Thyroid gland (tissue), 4 donors: ENCODE data around the gene ZXDC.

Experiments used
- POLR2A ChIP-seq, 2 donors: fragments of 450-650 bp; IDR thresholded peaks; one replicate each; pipeline ENCODE4 v1.6.1; 2017; ENCODE audit warnings: antibody characterized with exemption in 2 of 2, mild to moderate bottlenecking in 2 of 2, moderate library complexity in 1 of 2
- TF ChIP-seq, protein P1 (sequence below), 6 experiments: fragments of 200-600 bp in 3 of 6; fragments of 450-650 bp in 3 of 6; sonication (generic) in 3 of 6; IDR thresholded peaks; one replicate each; pipeline ENCODE4 v1.5.1; 2016 to 2019; ENCODE audit warnings: antibody characterized with exemption in 6 of 6, mild to moderate bottlenecking in 2 of 6, inconsistent platforms in 1 of 6, moderate library complexity in 1 of 6

GRCh38 chr3:126487151-126487771, 11.6 kb upstream of the ZXDC start:
- TF ChIP-seq, protein P1, sequence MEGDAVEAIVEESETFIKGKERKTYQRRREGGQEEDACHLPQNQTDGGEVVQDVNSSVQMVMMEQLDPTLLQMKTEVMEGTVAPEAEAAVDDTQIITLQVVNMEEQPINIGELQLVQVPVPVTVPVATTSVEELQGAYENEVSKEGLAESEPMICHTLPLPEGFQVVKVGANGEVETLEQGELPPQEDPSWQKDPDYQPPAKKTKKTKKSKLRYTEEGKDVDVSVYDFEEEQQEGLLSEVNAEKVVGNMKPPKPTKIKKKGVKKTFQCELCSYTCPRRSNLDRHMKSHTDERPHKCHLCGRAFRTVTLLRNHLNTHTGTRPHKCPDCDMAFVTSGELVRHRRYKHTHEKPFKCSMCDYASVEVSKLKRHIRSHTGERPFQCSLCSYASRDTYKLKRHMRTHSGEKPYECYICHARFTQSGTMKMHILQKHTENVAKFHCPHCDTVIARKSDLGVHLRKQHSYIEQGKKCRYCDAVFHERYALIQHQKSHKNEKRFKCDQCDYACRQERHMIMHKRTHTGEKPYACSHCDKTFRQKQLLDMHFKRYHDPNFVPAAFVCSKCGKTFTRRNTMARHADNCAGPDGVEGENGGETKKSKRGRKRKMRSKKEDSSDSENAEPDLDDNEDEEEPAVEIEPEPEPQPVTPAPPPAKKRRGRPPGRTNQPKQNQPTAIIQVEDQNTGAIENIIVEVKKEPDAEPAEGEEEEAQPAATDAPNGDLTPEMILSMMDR (IDR thresholded peaks at IDR 0.05) = no peak
- TF ChIP-seq POLR2A (IDR thresholded peaks at IDR 0.05) = no peak
